Measurements from ENCODE around the gene MYL4.
A peak's percentile ranks its signal among the peaks of the same experiment; 100 is the strongest.
"Not testable (repeated sequence)": the region's sequence is repeated elsewhere in the genome, so short reads cannot be mapped to it uniquely, and the experiment has no call there.

MYL4 gene

DNA sequence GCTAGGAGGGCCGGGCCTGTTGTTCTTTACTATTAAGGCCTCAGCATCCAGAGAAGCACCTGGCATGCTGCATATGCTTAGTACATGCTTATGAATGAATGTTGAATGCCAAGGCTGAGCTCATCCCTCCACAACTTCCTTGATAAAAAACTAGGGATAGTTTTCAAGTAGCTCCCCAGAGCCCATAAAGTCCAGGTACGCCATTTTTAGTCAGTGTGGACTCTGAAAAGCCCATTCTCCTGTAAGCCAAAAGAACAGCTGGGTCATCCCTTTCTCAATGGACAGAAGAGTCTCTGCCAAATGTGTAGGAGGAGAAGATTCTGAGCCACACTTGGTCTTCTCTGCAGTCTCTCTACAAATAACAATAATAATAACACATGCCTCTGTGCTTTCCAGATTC is 35.5 kb downstream of the MYL4 start:
- no peak for DNase-seq

- no peak for DNase-seq
These were observed 37.0 kb downstream of the MYL4 start for GRCh38 chr17:47246120-47246519.

- DNase-seq, result no peak
These were observed 41.7 kb downstream of the MYL4 start for GRCh38 chr17:47250855-47251254.

DNA sequence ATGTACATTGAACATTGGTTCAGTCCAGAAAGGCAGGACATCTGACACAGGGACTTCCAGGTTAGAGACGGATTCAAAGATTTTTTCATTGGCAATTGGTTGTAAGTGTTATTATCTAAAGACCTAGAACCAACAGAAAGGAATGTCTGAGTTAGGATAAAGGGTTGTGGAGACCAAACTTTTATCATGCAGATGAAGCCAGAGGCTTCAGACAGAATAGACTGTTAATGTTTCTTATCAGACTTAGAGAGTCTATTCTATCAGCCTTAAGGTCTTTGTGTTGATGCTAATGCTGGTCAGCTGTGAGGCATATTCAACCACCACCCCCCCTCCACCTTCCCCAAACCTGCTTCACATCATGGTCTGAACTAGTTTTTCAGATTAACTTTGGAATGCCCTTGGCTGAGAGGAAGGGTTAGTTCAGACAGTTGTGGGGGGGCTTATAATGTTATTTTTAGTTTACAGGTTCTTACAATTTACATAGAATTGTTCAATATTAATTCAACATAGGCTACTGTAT is 42.3 kb downstream of the MYL4 start:
- no peak for DNase-seq

DNA sequence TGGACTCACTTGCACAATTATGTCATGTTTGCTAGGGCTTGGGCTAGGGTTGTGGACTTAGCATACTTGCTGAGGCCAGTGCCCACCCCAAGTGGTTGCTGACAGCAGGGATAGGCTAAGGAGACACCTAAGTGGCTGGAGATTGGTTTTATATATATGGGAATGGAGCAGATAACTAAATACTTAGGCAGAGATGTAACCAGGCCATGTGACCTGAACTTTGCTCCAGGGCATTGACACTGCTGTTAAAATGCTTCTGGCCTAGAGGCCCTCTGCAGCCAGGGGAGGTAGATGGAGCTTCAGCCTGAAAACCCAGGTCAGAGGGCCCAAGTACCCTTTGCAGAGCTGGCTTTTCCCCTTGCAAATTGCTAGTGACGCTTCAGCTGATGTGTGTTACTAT is 43.1 kb downstream of the MYL4 start:
- DNase-seq, result no peak

DNA sequence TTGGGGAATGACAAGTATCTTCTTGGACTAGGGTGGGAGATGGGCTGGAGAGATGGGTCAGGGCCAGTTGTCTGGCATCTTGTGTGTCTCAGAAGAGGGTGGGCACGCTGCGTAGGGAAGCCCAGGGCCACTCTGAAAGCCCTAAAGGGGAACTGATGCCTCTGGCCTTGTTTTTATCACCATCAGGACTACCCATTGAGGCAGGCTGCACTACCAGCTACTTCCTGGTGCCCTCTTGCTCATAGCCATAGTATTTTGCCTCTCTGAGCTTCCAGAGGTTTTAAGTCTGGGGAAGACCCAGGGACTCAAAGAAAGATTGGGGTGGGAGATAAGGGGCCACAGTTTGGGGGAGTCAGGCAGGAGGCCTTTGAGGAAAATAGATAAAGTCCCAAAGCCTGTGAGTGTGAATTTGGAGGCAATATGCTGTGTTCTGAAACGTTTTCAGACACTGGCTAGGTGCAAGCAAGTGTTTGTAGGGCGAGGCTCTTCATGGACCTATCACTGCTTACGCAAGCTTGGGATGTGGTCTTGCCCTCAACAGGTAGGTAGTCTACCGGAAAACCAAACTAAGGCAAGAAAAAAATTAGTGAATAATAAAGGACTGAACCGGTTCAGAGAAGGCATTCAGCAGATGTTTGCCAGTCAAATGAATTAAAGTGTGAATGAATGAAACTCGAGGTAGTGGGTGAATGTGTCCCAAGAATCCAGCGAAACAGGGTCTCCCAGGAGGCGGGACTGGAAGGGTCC is 43.8 kb downstream of the MYL4 start:
- DNase-seq, result no peak

GRCh38 chr17:47253541-47254402 is 44.6 kb downstream of the MYL4 start, which contains the start of gene ITGB3:
TSS of gene ITGB3 (plus strand) at chr17:47253827. CDS start at chr17:47253862, 35 bp downstream.
- DNase-seq, result peak; percentile 49

- no peak for DNase-seq
These were observed 45.3 kb downstream of the MYL4 start for GRCh38 chr17:47254403-47254943.

- peak; percentile 58 for DNase-seq
These were observed 48.6 kb downstream of the MYL4 start for GRCh38 chr17:47257651-47258339.

- no peak for DNase-seq
These were observed 53.4 kb downstream of the MYL4 start for GRCh38 chr17:47262586-47262985.

- no peak for DNase-seq
These were observed 55.0 kb downstream of the MYL4 start for GRCh38 chr17:47264166-47264565.

DNA sequence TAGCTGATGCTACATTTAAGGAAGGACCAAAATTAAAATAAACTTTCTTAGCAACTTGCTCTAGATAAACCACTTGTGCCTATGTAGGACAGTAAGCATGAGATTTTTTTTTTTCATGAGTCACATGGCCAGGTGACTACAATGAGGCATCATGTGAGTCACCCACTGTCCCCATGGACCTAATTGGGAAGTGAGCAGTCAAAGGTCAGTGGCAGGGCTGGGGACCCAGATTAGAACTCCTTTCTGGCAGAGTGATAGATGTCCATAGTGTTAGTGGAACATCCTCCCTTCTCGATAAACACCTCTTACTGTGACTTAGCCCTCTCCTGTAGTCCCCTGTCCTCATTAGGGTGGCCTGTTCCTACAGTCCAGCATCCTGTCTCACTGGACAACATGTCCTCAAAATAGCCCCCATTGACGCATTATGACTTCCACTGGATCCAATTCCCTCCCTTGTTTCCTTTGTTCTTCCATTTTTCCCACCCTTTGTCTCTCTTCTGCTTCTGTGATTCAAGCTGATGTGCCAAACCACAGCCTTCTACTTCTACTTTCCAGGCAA is 56.9 kb downstream of the MYL4 start:
- DNase-seq, result no peak

GRCh38 chr17:47266782-47267181 is 57.6 kb downstream of the MYL4 start:
- no peak for DNase-seq

DNA sequence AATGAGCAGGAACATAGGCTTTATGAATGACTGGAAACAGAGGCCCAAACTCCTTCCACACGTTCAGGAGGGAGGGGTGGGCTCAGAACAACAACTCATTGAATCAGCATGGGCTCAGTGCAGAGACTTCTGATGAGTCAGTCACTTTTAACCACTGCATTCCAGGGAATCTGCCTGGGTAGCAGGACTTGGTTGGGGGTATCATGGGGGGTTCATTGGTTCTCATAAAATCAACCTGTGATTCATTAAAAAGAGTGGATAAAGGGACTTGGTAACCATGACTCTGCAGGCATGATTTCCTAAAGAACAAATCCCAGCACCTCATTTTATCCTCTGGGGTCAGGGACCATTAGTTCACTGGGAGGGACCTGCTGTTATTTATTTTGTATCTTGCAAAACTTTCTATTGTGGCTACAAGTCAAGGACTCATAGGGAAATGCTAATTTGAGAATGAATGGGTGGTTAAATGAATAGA is 58.2 kb downstream of the MYL4 start:
- DNase-seq, result no peak

GRCh38 chr17:47268964-47269363 is 59.8 kb downstream of the MYL4 start:
- not testable (repeated sequence) for DNase-seq

- DNase-seq, result not testable (repeated sequence)
These were observed 60.6 kb downstream of the MYL4 start for GRCh38 chr17:47269561-47270280.

DNA sequence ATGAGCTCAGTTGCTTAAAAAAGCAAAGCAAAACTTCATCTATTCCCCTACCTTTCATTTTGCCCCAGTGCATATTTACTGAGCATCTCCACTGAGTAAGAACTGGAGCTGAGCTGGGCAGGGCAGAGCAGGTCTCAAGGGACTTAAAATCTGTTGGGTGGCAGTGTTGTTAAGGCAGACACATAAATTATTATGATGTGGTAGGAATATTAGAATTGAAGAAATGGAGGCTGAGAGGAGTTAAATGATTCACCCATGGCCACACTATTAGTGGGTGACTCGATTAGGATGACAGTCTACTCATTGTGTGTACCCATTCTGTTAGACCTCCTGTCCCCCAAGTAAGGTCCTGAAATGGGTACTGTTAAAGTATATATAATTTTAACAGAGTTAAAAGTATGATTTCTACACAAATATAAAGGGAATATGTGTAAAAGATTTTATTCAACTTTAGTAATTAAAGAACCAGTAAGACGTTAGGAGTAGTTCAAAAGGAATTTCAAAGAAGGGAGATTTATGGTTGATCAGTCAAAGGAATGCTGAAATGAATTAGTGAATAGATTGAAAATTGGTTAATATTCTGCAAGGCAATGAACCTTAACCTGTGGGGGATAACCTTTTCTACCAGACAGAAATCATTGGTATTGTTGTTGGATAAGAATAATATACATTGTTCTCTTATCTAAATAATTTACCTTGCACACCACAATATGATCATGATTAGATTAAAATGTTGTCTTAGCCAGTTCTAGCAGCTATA is 62.0 kb downstream of the MYL4 start:
- DNase-seq, result no peak

DNA sequence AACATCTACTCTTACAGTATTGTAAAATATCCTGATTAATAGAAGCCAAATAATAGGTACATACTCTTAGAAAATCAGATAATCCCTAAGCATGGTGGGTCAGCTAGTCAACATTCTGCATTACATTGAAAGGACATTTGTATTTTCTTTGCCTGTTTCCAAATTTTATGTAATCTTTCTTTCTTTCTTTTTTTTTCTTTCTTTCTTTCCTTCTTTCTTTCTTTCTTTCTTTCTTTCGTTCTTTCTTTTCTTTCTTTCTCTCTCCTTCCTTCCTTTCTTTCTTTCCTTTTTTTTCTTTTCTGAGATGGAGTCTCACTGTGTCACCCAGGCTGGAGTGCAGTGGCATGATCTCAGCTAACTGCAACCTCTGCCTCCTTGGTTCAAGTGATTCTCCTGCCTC is 63.3 kb downstream of the MYL4 start:
- DNase-seq, result no peak

GRCh38 chr17:47273245-47273644 is 64.1 kb downstream of the MYL4 start:
- no peak for DNase-seq
